HepG2 (cell line): ENCODE measurements around the gene GJB4. TPM values are rescaled to one million over a fixed set of nuclear protein-coding genes. Genes with fewer than 3 reads are reported as not detected.

Experiments
- ATAC-seq: fragments of 200-7000 bp; cut with Tn5 transposase; 3 replicates; pipeline ENCODE4 v1.9.1; 2020; ENCODE audit warnings: mild to moderate bottlenecking, moderate library complexity
- BruUV-seq: library from RNA; stranded (reverse); fragments of 400-500 nt; replicated peaks from 2 replicates; lab custom pipeline; 2021; lab: Mats Ljungman, UMichigan
- CTCF ChIA-PET: fragments of 300-600 bp; formaldehyde crosslinking; extraction: SDS; loops from one replicate; lab custom pipeline; 2021; ENCODE audit warnings: low total read pairs, inconsistent platforms, low intra/inter-chr PET ratio; lab: Yijun Ruan, JAX
- POLR2A ChIA-PET: fragments of 350-600 bp; sonication (Branson Sonifier 250); formaldehyde crosslinking; loops from one replicate; lab custom pipeline; 2020; ENCODE audit warnings: antibody characterized with exemption, inconsistent platforms; lab: Yijun Ruan, JAX
- DNase-seq: peaks from one replicate; pipeline ENCODE4 v3.0.0-alpha.2; 2015; ENCODE audit warnings: low spot score
- FAIRE-seq: peaks from 3 replicates; lab custom pipeline; 2011; peaks lifted over from hg19 to GRCh38; lab: Jason Lieb, UNC
- H2AFZ ChIP-seq: one replicate; pipeline ENCODE4 v1.6.1; 2011; ENCODE audit warnings: low read length, inconsistent platforms
- H3K27ac ChIP-seq: fragments of 300-600 bp; 3 replicates; pipeline ENCODE4 v1.8.0; 2011; ENCODE audit warnings: mixed run types, mild to moderate bottlenecking, mixed read lengths, low read length, inconsistent platforms; ENCODE audit not compliant: insufficient read depth; ENCODE audit errors: extremely low read length
- H3K27me3 ChIP-seq, 2 experiments: fragments of 200-600 bp in 1 of 2; 2 replicates in 1 of 2; 3 replicates in 1 of 2; pipeline versions ENCODE4 v1.6.0 to v1.8.0; 2011; ENCODE audit warnings: low read length in 2 of 2, mild to moderate bottlenecking in 2 of 2, moderate library complexity in 2 of 2, inconsistent platforms in 1 of 2; ENCODE audit not compliant: insufficient read depth in 2 of 2, control insufficient read depth in 1 of 2
- H3K36me3 ChIP-seq, 2 experiments: fragments of 200-600 bp in 1 of 2; replicated peaks in 1 of 2; 2 replicates in 1 of 2; 3 replicates in 1 of 2; pipeline versions ENCODE4 v1.5.1 to v1.8.0; 2011; ENCODE audit warnings: low read length in 2 of 2, inconsistent platforms in 1 of 2; ENCODE audit not compliant: insufficient read depth in 2 of 2, control insufficient read depth in 1 of 2
- H3K4me1 ChIP-seq: 2 replicates; pipeline ENCODE4 v1.5.1; 2012; ENCODE audit warnings: low read length, inconsistent platforms; ENCODE audit not compliant: insufficient read depth
- H3K4me2 ChIP-seq: 2 replicates; pipeline ENCODE4 v1.6.0; 2011; ENCODE audit warnings: low read depth, low read length, inconsistent platforms
- H3K4me3 ChIP-seq, 3 experiments: fragments of 200-600 bp in 1 of 3; sonication (generic), shearing (Covaris generic) in 1 of 3; replicated peaks in 1 of 3; 2 replicates each; pipeline ENCODE4 v1.5.1; 2011 to 2016; ENCODE audit warnings: low read length in 3 of 3, inconsistent platforms in 2 of 3, low read depth in 2 of 3, mild to moderate bottlenecking in 2 of 3, control low read depth in 1 of 3, mixed read lengths in 1 of 3; ENCODE audit not compliant: insufficient read depth in 1 of 3
- H3K79me2 ChIP-seq: one replicate; pipeline ENCODE4 v1.6.1; 2011; ENCODE audit warnings: low read length, inconsistent platforms; ENCODE audit not compliant: insufficient read depth
- H3K9ac ChIP-seq: 2 replicates; pipeline ENCODE4 v1.6.0; 2011; ENCODE audit warnings: mild to moderate bottlenecking, low read depth, low read length, inconsistent platforms; ENCODE audit not compliant: insufficient read depth
- H3K9me3 ChIP-seq: 2 replicates; pipeline ENCODE4 v1.5.1; 2012; ENCODE audit warnings: mild to moderate bottlenecking, low read length
- H4K20me1 ChIP-seq: 2 replicates; pipeline ENCODE4 v1.6.0; 2011; ENCODE audit warnings: inconsistent platforms, mild to moderate bottlenecking, low read length, moderate library complexity; ENCODE audit not compliant: insufficient read depth
- ELK4 ChIP-seq: sonication (generic); formaldehyde crosslinking; IDR thresholded peaks from 2 replicates; pipeline ENCODE4 v1.9.0; 2021; ENCODE audit warnings: missing genetic modification reagents, borderline replicate concordance
- GATA4 ChIP-seq: sonication (generic); IDR thresholded peaks from 2 replicates; pipeline ENCODE4 v1.6.1; 2016; ENCODE audit warnings: antibody characterized with exemption, low read depth, borderline replicate concordance
- HNF1A ChIP-seq, 2 experiments: sonication (generic) in 1 of 2; formaldehyde crosslinking in 1 of 2; IDR thresholded peaks; 2 replicates each; pipeline versions ENCODE4 v1.4.0 to v1.6.1; 2016 to 2020; ENCODE audit warnings: borderline replicate concordance in 1 of 2, low read depth in 1 of 2, mild to moderate bottlenecking in 1 of 2, missing genetic modification reagents in 1 of 2
- ISL2 ChIP-seq: sonication (generic); formaldehyde crosslinking; IDR thresholded peaks from 2 replicates; pipeline ENCODE4 v1.5.0; 2020; ENCODE audit warnings: missing genetic modification reagents
- KDM6A ChIP-seq: IDR thresholded peaks from 2 replicates; pipeline ENCODE4 v1.6.1; 2016; ENCODE audit warnings: low read depth
- MAFG ChIP-seq: sonication (generic); formaldehyde crosslinking; IDR thresholded peaks from 2 replicates; pipeline ENCODE4 v1.5.1; 2020; ENCODE audit warnings: mild to moderate bottlenecking, missing genetic modification reagents
- NFYB ChIP-seq: sonication (generic); formaldehyde crosslinking; IDR thresholded peaks from 2 replicates; pipeline ENCODE4 v1.4.0; 2020; ENCODE audit warnings: missing genetic modification reagents
- PCBP2 ChIP-seq: fragments of 200-400 bp; formaldehyde crosslinking; optimal IDR thresholded peaks from 2 replicates; pipeline ENCODE3; 2018; ENCODE audit warnings: low read length, low read depth; ENCODE audit not compliant: poor library complexity, severe bottlenecking
- PITX1 ChIP-seq: sonication (generic); formaldehyde crosslinking; IDR thresholded peaks from 2 replicates; pipeline ENCODE4 v1.5.1; 2020; ENCODE audit warnings: mild to moderate bottlenecking, missing genetic modification reagents
- SOX5 ChIP-seq: IDR thresholded peaks from 2 replicates; pipeline ENCODE4 v1.6.1; 2016; ENCODE audit warnings: borderline replicate concordance
- TEAD2 ChIP-seq: sonication (generic); formaldehyde crosslinking; IDR thresholded peaks from 2 replicates; pipeline ENCODE4 v1.9.0; 2021; ENCODE audit warnings: missing genetic modification reagents
- TSC22D2 ChIP-seq: sonication (generic); formaldehyde crosslinking; IDR thresholded peaks from 2 replicates; pipeline ENCODE4 v1.5.1; 2020; ENCODE audit warnings: missing genetic modification reagents, mild to moderate bottlenecking, borderline replicate concordance
- ZBTB20 ChIP-seq: sonication (generic); formaldehyde crosslinking; IDR thresholded peaks from 2 replicates; pipeline ENCODE4 v1.8.1; 2023; ENCODE audit warnings: missing genetic modification reagents, low read depth, mild to moderate bottlenecking, borderline replicate concordance
- ZFP36L1 ChIP-seq: sonication (generic); formaldehyde crosslinking; IDR thresholded peaks from 2 replicates; pipeline ENCODE4 v1.8.0; 2022; ENCODE audit warnings: mild to moderate bottlenecking, missing genetic modification reagents, moderate library complexity
- ZNF256 ChIP-seq: sonication (generic); formaldehyde crosslinking; conservative IDR thresholded peaks from 2 replicates; pipeline ENCODE4 v1.4.0; 2020; ENCODE audit warnings: missing genetic modification reagents
- ZNF317 ChIP-seq: sonication (generic); formaldehyde crosslinking; IDR thresholded peaks from 2 replicates; pipeline ENCODE4 v1.5.0; 2020; ENCODE audit warnings: mild to moderate bottlenecking, missing genetic modification reagents
- ZNF333 ChIP-seq: sonication (generic); formaldehyde crosslinking; IDR thresholded peaks from 2 replicates; pipeline ENCODE4 v1.4.0; 2020; ENCODE audit warnings: mild to moderate bottlenecking, missing genetic modification reagents, borderline replicate concordance
- ZNF430 ChIP-seq: sonication (generic); formaldehyde crosslinking; IDR thresholded peaks from 2 replicates; pipeline ENCODE4 v1.9.0; 2021; ENCODE audit warnings: mild to moderate bottlenecking, missing genetic modification reagents
- ZNF546 ChIP-seq: sonication (generic); formaldehyde crosslinking; conservative IDR thresholded peaks from 2 replicates; pipeline ENCODE4 v1.8.1; 2023; ENCODE audit warnings: mild to moderate bottlenecking, missing genetic modification reagents
- WGBS: methylation state at CpG from one replicate; pipeline ENCODE4 v1.1.6; 2017; ENCODE audit warnings: low lambda C conversion rate; 5-methylcytosine and 5-hydroxymethylcytosine counted together
- in situ Hi-C: cut with HindIII; loops from 2 replicates; pipeline ENCODE4 v1.10.0; 2017; ENCODE audit warnings: low pct_unique_long_range_greater_than_20kb; ENCODE audit not compliant: extremely low pct_ligation_motif_present
- intact Hi-C: fragments of 100-400 bp; cut with micrococcal nuclease; formaldehyde crosslinking; loops from one replicate; pipeline ENCODE4 v1.10.0; 2022; ENCODE audit not compliant: unreplicated experiment
- polyA plus RNA-seq, 8 experiments: library from polyadenylated mRNA; depleted of rRNA in 3 of 8; stranded (reverse) in 7 of 8; unstranded in 1 of 8; fragments of >200 nt; fragmentation: Illumina TruSeq in 4 of 8; extraction: Trizol in 4 of 8; gene quantifications; 2 replicates each; pipeline versions ENCODE4 v1.2.1 to v1.2.3, GENCODE V29; 2011 to 2016; ENCODE audit warnings: low read depth in 4 of 8, missing spikeins in 1 of 8, mixed read lengths in 1 of 8; ENCODE audit not compliant: insufficient read depth in 1 of 8
- total RNA-seq, 5 experiments: library from RNA; depleted of rRNA; stranded (reverse); fragments of >200 nt; fragmentation: Illumina TruSeq; extraction: Trizol; gene quantifications; 2 replicates each; pipeline ENCODE4 v1.2.3, GENCODE V29; 2016; ENCODE audit warnings: low read depth in 1 of 5

The GJB4 gene
- total and polyA plus RNA-seq, 2 of the 13 experiments (the other 11 are each of a cell fraction or from before 2014, with no cell fraction given): not detected

- TF ChIP-seq TEAD2 (no peak), PCBP2 (no peak), ZNF317 (no peak), ZFP36L1 (CRISPR knock-in tag) (no peak), MAFG (CRISPR knock-in tag) (no peak), ZNF333 (CRISPR knock-in tag) (no peak), ISL2 (CRISPR knock-in tag) (no peak), HNF1A (IDR thresholded peaks at IDR 0.05; ENCODE audit: low read depth) (no peak), HNF1A (CRISPR knock-in tag; IDR thresholded peaks at IDR 0.05; ENCODE audit: borderline replicate concordance) (no peak)
Observed at GRCh38 chr1:34803770-34804169, 44.2 kb downstream of the GJB4 start (continued).

GRCh38 chr1:34806396-34806795, 46.9 kb downstream of the GJB4 start:
- CTCF ChIA-PET: no interaction called here
- DNase-seq (no peak), ATAC-seq (no peak), FAIRE-seq (no peak)
- Histone ChIP-seq H3K9ac (no peak overlapping the region), H3K27ac (no peak overlapping the region), H4K20me1 (no peaks in the 10 kb centered on the region), H3K4me2 (no peak overlapping the region), H3K9me3 (no peaks in the 10 kb centered on the region), H3K27me3 (no peaks in the 10 kb centered on the region), H3K36me3 (no peaks in the 10 kb centered on the region), H3K4me1 (no peaks in the 10 kb centered on the region), H3K4me3 (no peak overlapping the region), H3K79me2 (no peaks in the 10 kb centered on the region), H2AFZ (no peak overlapping the region)
- in situ Hi-C loops: no loop called here
- BruUV-seq: no TSS peak
- POLR2A ChIA-PET: no interaction called here
- 7% methylated on average over 3 of the region's 3 CpGs for WGBS
- intact Hi-C loops: no loop called here
- TF ChIP-seq ZBTB20 (CRISPR knock-in tag): no peak
- no peak for TF ChIP-seq KDM6A (CRISPR knock-in tag)
- TF ChIP-seq TSC22D2 (CRISPR knock-in tag): no peak
- no peak for TF ChIP-seq NFYB (CRISPR knock-in tag)
- no peak for TF ChIP-seq PITX1 (CRISPR knock-in tag)
- no peak for TF ChIP-seq GATA4
- no peak for TF ChIP-seq ZNF430 (CRISPR knock-in tag)
- TF ChIP-seq ELK4 (CRISPR knock-in tag): no peak
- no peak for TF ChIP-seq ZNF546 (CRISPR knock-in tag)
- TF ChIP-seq ZNF256: no peak
- no peak for TF ChIP-seq SOX5 (CRISPR knock-in tag)
